Endothelial cell of umbilical vein (primary cell): ENCODE results near the gene OR52E1. TPM values are rescaled to one million over a fixed set of nuclear protein-coding genes. Genes with fewer than 3 reads are reported as not detected.

ENCODE experiments used
- BruUV-seq: library from RNA; stranded (reverse); fragments of 400-500 nt; replicated peaks from 2 replicates; lab custom pipeline; 2021; lab: Mats Ljungman, UMichigan
- CTCF ChIA-PET: fragments of 300-600, 350-600 bp; sonication (Branson Sonifier 250); formaldehyde crosslinking; loops from one replicate; lab custom pipeline; 2021; ENCODE audit warnings: antibody characterized with exemption, inconsistent platforms; lab: Charles Lee
- POLR2A ChIA-PET: fragments of 300-600, 350-600 bp; sonication (Branson Sonifier 250); formaldehyde crosslinking; loops from one replicate; lab custom pipeline; 2021; ENCODE audit warnings: antibody characterized with exemption, inconsistent platforms; lab: Charles Lee
- DNase-seq: peaks from one replicate; pipeline ENCODE4 v3.0.0-alpha.2; 2011; ENCODE audit warnings: low read depth, low spot score
- FAIRE-seq: peaks from 2 replicates; lab custom pipeline; 2011; peaks lifted over from hg19 to GRCh38; lab: Jason Lieb, UNC
- H2AFZ ChIP-seq: 2 replicates; pipeline ENCODE4 v1.6.0; 2012; ENCODE audit warnings: low read depth, low read length, control low read depth, inconsistent platforms
- H3K27ac ChIP-seq: 2 replicates; pipeline ENCODE4 v1.5.1; 2011; ENCODE audit warnings: low read depth, mild to moderate bottlenecking, control low read depth, low read length, moderate library complexity; ENCODE audit not compliant: insufficient read depth
- H3K27me3 ChIP-seq, 2 experiments: 2 replicates each; pipeline versions ENCODE4 v1.6.0 to v1.6.1; 2011; ENCODE audit warnings: low read length in 2 of 2, mixed read lengths in 1 of 2; ENCODE audit not compliant: control insufficient read depth in 2 of 2, insufficient read depth in 2 of 2
- H3K36me3 ChIP-seq, 2 experiments: 2 replicates in 1 of 2; 3 replicates in 1 of 2; pipeline ENCODE4 v1.5.1; 2011; ENCODE audit warnings: low read length in 2 of 2, mild to moderate bottlenecking in 1 of 2, moderate library complexity in 1 of 2; ENCODE audit not compliant: control insufficient read depth in 2 of 2, insufficient read depth in 2 of 2; ENCODE audit errors: extremely low read depth in 1 of 2
- H3K4me1 ChIP-seq: 3 replicates; pipeline ENCODE4 v1.5.1; 2011; ENCODE audit warnings: mild to moderate bottlenecking, low read length; ENCODE audit not compliant: control insufficient read depth, insufficient read depth; ENCODE audit errors: extremely low read depth
- H3K4me2 ChIP-seq: 2 replicates; pipeline ENCODE4 v1.6.1; 2011; ENCODE audit warnings: low read length, control low read depth, mixed read lengths; ENCODE audit not compliant: insufficient read depth
- H3K4me3 ChIP-seq, 3 experiments: fragments of 200-600 bp in 1 of 3; sonication (generic), shearing (Covaris generic) in 1 of 3; replicated peaks in 1 of 3; 2 replicates each; pipeline ENCODE4 v1.5.1; 2011 to 2016; ENCODE audit warnings: control low read depth in 3 of 3, low read length in 3 of 3, mild to moderate bottlenecking in 2 of 3, inconsistent platforms in 1 of 3, low read depth in 1 of 3, moderate library complexity in 1 of 3; ENCODE audit not compliant: insufficient read depth in 1 of 3
- H3K79me2 ChIP-seq: 2 replicates; pipeline ENCODE4 v1.6.0; 2012; ENCODE audit warnings: low read length, inconsistent platforms; ENCODE audit not compliant: control insufficient read depth, insufficient read depth
- H3K9ac ChIP-seq: replicated peaks from 2 replicates; pipeline ENCODE3; 2011; ENCODE audit warnings: low read length, control low read depth; ENCODE audit not compliant: insufficient read depth; ENCODE audit errors: extremely low read depth
- H3K9me1 ChIP-seq: replicated peaks from 3 replicates; pipeline ENCODE4 v1.6.0; 2011; ENCODE audit warnings: mild to moderate bottlenecking, low read length; ENCODE audit not compliant: control insufficient read depth, insufficient read depth; ENCODE audit errors: extremely low read depth
- H3K9me3 ChIP-seq: replicated peaks from 2 replicates; pipeline ENCODE4 v1.5.1; 2012; ENCODE audit warnings: low read length, inconsistent platforms; ENCODE audit not compliant: control insufficient read depth, insufficient read depth
- H4K20me1 ChIP-seq: replicated peaks from 2 replicates; pipeline ENCODE3; 2011; ENCODE audit warnings: mild to moderate bottlenecking, low read length; ENCODE audit not compliant: control insufficient read depth, insufficient read depth; ENCODE audit errors: extremely low read depth
- EZH2 ChIP-seq: IDR thresholded peaks from 2 replicates; pipeline ENCODE4 v1.6.1; 2012; ENCODE audit warnings: borderline replicate concordance, low read depth, mild to moderate bottlenecking, moderate library complexity, low read length, inconsistent platforms; ENCODE audit not compliant: severe bottlenecking
- FOS ChIP-seq: IDR thresholded peaks from 2 replicates; pipeline ENCODE4 v1.6.1; 2011; ENCODE audit warnings: mild to moderate bottlenecking, low read length, moderate library complexity, borderline replicate concordance; ENCODE audit not compliant: insufficient read depth
- GATA2 ChIP-seq: IDR thresholded peaks from 2 replicates; pipeline ENCODE4 v1.7.0; 2011; ENCODE audit warnings: low read depth, mild to moderate bottlenecking, moderate library complexity, mixed read lengths, low read length; ENCODE audit not compliant: insufficient read length, insufficient read depth
- JUN ChIP-seq: IDR thresholded peaks from 2 replicates; pipeline ENCODE4 v1.6.1; 2011; ENCODE audit warnings: borderline replicate concordance, low read depth; ENCODE audit not compliant: insufficient read length, insufficient read depth
- MYC ChIP-seq: IDR thresholded peaks from one replicate; pipeline ENCODE4 v1.6.1; 2011; ENCODE audit warnings: mild to moderate bottlenecking, low read depth, low read length
- POLR2A ChIP-seq: IDR thresholded peaks from 2 replicates; pipeline ENCODE4 v1.6.1; 2012; ENCODE audit warnings: low read depth, mild to moderate bottlenecking, control low read depth, low read length
- POLR2AphosphoS5 ChIP-seq: IDR thresholded peaks from 2 replicates; pipeline ENCODE4 v1.6.1; 2012; ENCODE audit warnings: low read depth, mild to moderate bottlenecking, control low read depth, low read length, moderate library complexity; ENCODE audit not compliant: insufficient read depth
- dilution Hi-C: fragments of 300-500 bp; cut with MboI; formaldehyde crosslinking; loops from one replicate; pipeline ENCODE4 v1.15.0; 2019; ENCODE audit warnings: low sequenced_read_pairs; ENCODE audit not compliant: extremely low pct_ligation_motif_present
- intact Hi-C: fragments of 100-400 bp; cut with micrococcal nuclease; formaldehyde crosslinking; loops from one replicate; pipeline ENCODE4 v1.10.0; 2022
- polyA plus RNA-seq, 4 experiments: library from polyadenylated mRNA; depleted of rRNA in 3 of 4; stranded (reverse) in 3 of 4; unstranded in 1 of 4; fragments of >200 nt; gene quantifications; 2 replicates each; pipeline versions ENCODE4 v1.2.1 to v1.2.3, GENCODE V29; 2011 to 2012; ENCODE audit warnings: missing spikeins in 1 of 4
- total RNA-seq: library from RNA; stranded (reverse); gene quantifications from 2 replicates; pipeline ENCODE4 v1.2.3, GENCODE V29; 2021
- TF ChIP-seq, protein P1 (sequence below): IDR thresholded peaks from 2 replicates; pipeline ENCODE4 v1.6.1; 2011; ENCODE audit not compliant: insufficient read depth, insufficient read length
- TF ChIP-seq, protein P2 (sequence below), 2 donors: IDR thresholded peaks; 1 replicate in 1 of 2; 2 replicates in 1 of 2; pipeline ENCODE4 v1.5.1; 2011; ENCODE audit warnings: low read length in 2 of 2, mild to moderate bottlenecking in 2 of 2, moderate library complexity in 2 of 2, control low read depth in 1 of 2, inconsistent platforms in 1 of 2, low read depth in 1 of 2; ENCODE audit not compliant: insufficient read depth in 1 of 2; ENCODE audit errors: extremely low read depth in 1 of 2

Gene OR52E1
- total and polyA plus RNA-seq, 2 donors (not counting 3 experiments of a cell fraction or from before 2014, with no cell fraction given): not detected

DNA sequence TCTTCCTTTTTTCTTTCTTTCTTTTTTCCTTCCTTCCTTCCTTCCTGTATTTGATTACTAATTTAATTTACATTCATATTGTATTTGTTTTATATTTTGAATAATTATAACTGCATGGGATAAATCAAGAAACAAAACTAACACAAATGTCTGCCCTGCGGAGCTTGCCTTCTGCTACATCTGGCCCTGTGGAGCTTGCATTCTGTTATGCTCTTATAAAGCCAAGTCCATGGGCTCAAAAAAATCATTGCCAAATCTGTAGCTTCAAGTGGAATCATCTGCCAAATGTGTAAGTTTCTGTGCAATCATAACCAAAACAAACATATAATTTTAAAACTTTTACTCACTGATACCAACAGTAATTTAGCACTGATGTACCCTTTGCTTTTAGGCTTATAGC, 31.0 kb upstream of the OR52E1 start:
- no TSS peak for BruUV-seq
- Histone ChIP-seq H3K4me1 (no peaks in the 10 kb centered on the region), H3K9me3 (no peaks in the 10 kb centered on the region), H4K20me1 (no peaks in the 10 kb centered on the region), H3K27ac (no peak overlapping the region), H2AFZ (no peak overlapping the region), H3K9me1 (no peaks in the 10 kb centered on the region), H3K27me3 (no peaks in the 10 kb centered on the region), H3K9ac (no peak overlapping the region), H3K4me2 (no peak overlapping the region), H3K36me3 (no peaks in the 10 kb centered on the region), H3K4me3 (no peak overlapping the region), H3K79me2 (no peaks in the 10 kb centered on the region)
- DNase-seq (no peak), FAIRE-seq (no peak)
- ChIA-PET CTCF (no interaction called here), POLR2A (no interaction called here)
- no peak for TF ChIP-seq JUN
- no peak for TF ChIP-seq FOS
- no peak for TF ChIP-seq GATA2
- no peak for TF ChIP-seq EZH2
- TF ChIP-seq, protein P1, sequence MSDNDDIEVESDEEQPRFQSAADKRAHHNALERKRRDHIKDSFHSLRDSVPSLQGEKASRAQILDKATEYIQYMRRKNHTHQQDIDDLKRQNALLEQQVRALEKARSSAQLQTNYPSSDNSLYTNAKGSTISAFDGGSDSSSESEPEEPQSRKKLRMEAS: no peak
- TF ChIP-seq, protein P2, sequence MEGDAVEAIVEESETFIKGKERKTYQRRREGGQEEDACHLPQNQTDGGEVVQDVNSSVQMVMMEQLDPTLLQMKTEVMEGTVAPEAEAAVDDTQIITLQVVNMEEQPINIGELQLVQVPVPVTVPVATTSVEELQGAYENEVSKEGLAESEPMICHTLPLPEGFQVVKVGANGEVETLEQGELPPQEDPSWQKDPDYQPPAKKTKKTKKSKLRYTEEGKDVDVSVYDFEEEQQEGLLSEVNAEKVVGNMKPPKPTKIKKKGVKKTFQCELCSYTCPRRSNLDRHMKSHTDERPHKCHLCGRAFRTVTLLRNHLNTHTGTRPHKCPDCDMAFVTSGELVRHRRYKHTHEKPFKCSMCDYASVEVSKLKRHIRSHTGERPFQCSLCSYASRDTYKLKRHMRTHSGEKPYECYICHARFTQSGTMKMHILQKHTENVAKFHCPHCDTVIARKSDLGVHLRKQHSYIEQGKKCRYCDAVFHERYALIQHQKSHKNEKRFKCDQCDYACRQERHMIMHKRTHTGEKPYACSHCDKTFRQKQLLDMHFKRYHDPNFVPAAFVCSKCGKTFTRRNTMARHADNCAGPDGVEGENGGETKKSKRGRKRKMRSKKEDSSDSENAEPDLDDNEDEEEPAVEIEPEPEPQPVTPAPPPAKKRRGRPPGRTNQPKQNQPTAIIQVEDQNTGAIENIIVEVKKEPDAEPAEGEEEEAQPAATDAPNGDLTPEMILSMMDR (IDR thresholded peaks at IDR 0.05; ENCODE audit: extremely low read depth in 1 of 2, insufficient read depth in 1 of 2, low read depth in 1 of 2, low read length in 2 of 2): no peak
- no peak for TF ChIP-seq POLR2AphosphoS5
- no peak for TF ChIP-seq POLR2A
- no peak for TF ChIP-seq MYC
- dilution Hi-C loops: no loop called here
- intact Hi-C loops: no loop called here
